NAMALWA (cell line): Measurements from ENCODE around the gene DDAH1.

ENCODE experiments used
- DNase-seq: peaks from one replicate; pipeline ENCODE4 v3.0.0-alpha.2; 2015; ENCODE audit warnings: low spot score

Gene DDAH1

GRCh38 chr1:85440612-85441011, 24.3 kb downstream of the DDAH1 start:
- no peak for DNase-seq

- DNase-seq = no peak
These were observed 26.6 kb downstream of the DDAH1 start for GRCh38 chr1:85438353-85438752.

- no peak for DNase-seq
These were observed 27.8 kb downstream of the DDAH1 start for GRCh38 chr1:85437139-85437538.

GRCh38 chr1:85433096-85433495, 31.9 kb downstream of the DDAH1 start:
- DNase-seq = no peak

- DNase-seq = peak; percentile 39
These were observed 36.4 kb downstream of the DDAH1 start for GRCh38 chr1:85428471-85429089.

- DNase-seq = no peak
These were observed 37.1 kb downstream of the DDAH1 start for GRCh38 chr1:85427849-85428248.

- no peak for DNase-seq
These were observed 37.6 kb downstream of the DDAH1 start for GRCh38 chr1:85427331-85427730.

GRCh38 chr1:85421179-85421578, 43.8 kb downstream of the DDAH1 start:
- no peak for DNase-seq

GRCh38 chr1:85420199-85420598, 44.8 kb downstream of the DDAH1 start:
- no peak for DNase-seq

GRCh38 chr1:85417876-85418275, 47.1 kb downstream of the DDAH1 start:
- DNase-seq = no peak

- no peak for DNase-seq
These were observed 47.9 kb downstream of the DDAH1 start for GRCh38 chr1:85417017-85417416.

GRCh38 chr1:85413169-85413568, 51.8 kb downstream of the DDAH1 start:
- no peak for DNase-seq

GRCh38 chr1:85411567-85412305, 53.2 kb downstream of the DDAH1 start:
- no peak for DNase-seq

- no peak for DNase-seq
These were observed 55.4 kb downstream of the DDAH1 start for GRCh38 chr1:85409516-85409915.

GRCh38 chr1:85407746-85408377, 57.1 kb downstream of the DDAH1 start:
- DNase-seq = no peak

GRCh38 chr1:85406887-85407533, 57.9 kb downstream of the DDAH1 start:
- no peak for DNase-seq

GRCh38 chr1:85406081-85406480, 58.9 kb downstream of the DDAH1 start:
- no peak for DNase-seq

- no peak for DNase-seq
These were observed 60.6 kb downstream of the DDAH1 start for GRCh38 chr1:85404408-85404807.

- peak; percentile 16 for DNase-seq
These were observed 66.4 kb downstream of the DDAH1 start for GRCh38 chr1:85398391-85399064.

GRCh38 chr1:85397490-85398032, 67.4 kb downstream of the DDAH1 start:
- DNase-seq = no peak

- DNase-seq = no peak
These were observed 68.8 kb downstream of the DDAH1 start for GRCh38 chr1:85396194-85396593.

- no peak for DNase-seq
These were observed 70.8 kb downstream of the DDAH1 start for GRCh38 chr1:85394130-85394529.
